Measurements from ENCODE around the gene SP100.

SP100 gene

GRCh38 chr2:230419181-230419580, 3.2 kb downstream of the SP100 start:
- no peak for DNase-seq (ENCODE audit: low read depth)
- H3K4me3 ChIP-seq (ENCODE audit: low read length) = no peak overlapping the region
- TF ChIP-seq CTCF (conservative IDR thresholded peaks at IDR 0.05; ENCODE audit: low read length) = no peak

GRCh38 chr2:230422149-230422548, 6.1 kb downstream of the SP100 start:
- 0 out of 2 replicates have a peak, but pooled peaks have one; percentile 14 for TF ChIP-seq CTCF (conservative IDR thresholded peaks at IDR 0.05; ENCODE audit: low read length)
- no peak overlapping the region for H3K4me3 ChIP-seq (ENCODE audit: low read length)
- DNase-seq (ENCODE audit: low read depth) = no peak

- no peak for TF ChIP-seq CTCF (conservative IDR thresholded peaks at IDR 0.05; ENCODE audit: low read length)
- peak; percentile 53 for DNase-seq (ENCODE audit: low read depth)
Observed at GRCh38 chr2:230423851-230424458, 8.0 kb downstream of the SP100 start.

GRCh38 chr2:230425377-230425776, 9.4 kb downstream of the SP100 start:
- H3K4me3 ChIP-seq (ENCODE audit: low read length) = no peak overlapping the region
- DNase-seq (ENCODE audit: low read depth) = no peak
- TF ChIP-seq CTCF (conservative IDR thresholded peaks at IDR 0.05; ENCODE audit: low read length) = no peak

More at GRCh38 chr2:230423851-230424458, 8.0 kb downstream of the SP100 start:
- no peak overlapping the region for H3K4me3 ChIP-seq (ENCODE audit: low read length)

- no peak overlapping the region for H3K4me3 ChIP-seq (ENCODE audit: low read length)
- DNase-seq (ENCODE audit: low read depth) = no peak
- TF ChIP-seq CTCF (conservative IDR thresholded peaks at IDR 0.05; ENCODE audit: low read length) = no peak
Observed at GRCh38 chr2:230429513-230429912, 13.5 kb downstream of the SP100 start.

- no peak for TF ChIP-seq CTCF (conservative IDR thresholded peaks at IDR 0.05; ENCODE audit: low read length)
- DNase-seq (ENCODE audit: low read depth) = no peak
- H3K4me3 ChIP-seq (ENCODE audit: low read length) = no peak overlapping the region
Observed at GRCh38 chr2:230430957-230431910, 15.2 kb downstream of the SP100 start.

Measured in AG10803 (cell line).